SK-N-SH treated with all-trans-retinoic acid at 6 μM for 48 hours (cell line): Measurements from ENCODE around the gene EPB41L1.

Source experiments
- ATAC-seq: fragments of 200-7000 bp; cut with Tn5 transposase; 3 replicates; pipeline ENCODE4 v1.9.1; 2020; ENCODE audit warnings: mild to moderate bottlenecking, moderate library complexity
- ARNTL ChIP-seq: fragments of 450-650 bp; formaldehyde crosslinking; IDR thresholded peaks from 2 replicates; pipeline ENCODE4 v1.5.0; 2020; ENCODE audit warnings: low read depth, mild to moderate bottlenecking, moderate library complexity, borderline replicate concordance
- CSDC2 ChIP-seq: fragments of 250-450 bp; sonication (Bioruptor Pico); IDR thresholded peaks from 2 replicates; pipeline ENCODE4 v1.5.0; 2020; ENCODE audit warnings: mild to moderate bottlenecking, moderate library complexity
- ESRRG ChIP-seq: fragments of 250-450 bp; sonication (Bioruptor Pico); IDR thresholded peaks from 2 replicates; pipeline ENCODE4 v1.6.1; 2021; ENCODE audit warnings: mild to moderate bottlenecking
- GLIS3 ChIP-seq: fragments of 250-450 bp; sonication (Bioruptor Pico); IDR thresholded peaks from 2 replicates; pipeline ENCODE4 v1.5.0; 2020; ENCODE audit warnings: mild to moderate bottlenecking, moderate library complexity
- OSR1 ChIP-seq: fragments of 250-450 bp; sonication (Bioruptor Pico); IDR thresholded peaks from 2 replicates; pipeline ENCODE4 v1.8.0; 2022; ENCODE audit warnings: moderate library complexity, mild to moderate bottlenecking, inconsistent platforms
- PPARA ChIP-seq: fragments of 250-450 bp; sonication (Bioruptor Pico); IDR thresholded peaks from 2 replicates; pipeline ENCODE4 v1.5.0; 2020; ENCODE audit warnings: mild to moderate bottlenecking, borderline replicate concordance
- RARB ChIP-seq: fragments of 250-450 bp; sonication (Bioruptor Pico); IDR thresholded peaks from 2 replicates; pipeline ENCODE4 v1.8.0; 2021; ENCODE audit warnings: mild to moderate bottlenecking, moderate library complexity
- SNAI2 ChIP-seq: fragments of 250-450 bp; sonication (Bioruptor Pico); IDR thresholded peaks from 2 replicates; pipeline ENCODE4 v1.5.0; 2020; ENCODE audit warnings: mild to moderate bottlenecking, moderate library complexity
- TOX ChIP-seq: fragments of 250-450 bp; sonication (Bioruptor Pico); IDR thresholded peaks from 2 replicates; pipeline ENCODE4 v1.8.0; 2021; ENCODE audit warnings: mild to moderate bottlenecking, moderate library complexity, borderline replicate concordance
- TSHZ2 ChIP-seq: fragments of 250-450 bp; sonication (Bioruptor Pico); IDR thresholded peaks from 2 replicates; pipeline ENCODE4 v1.5.0; 2020; ENCODE audit warnings: mild to moderate bottlenecking, moderate library complexity
- ZNF565 ChIP-seq: fragments of 450-650 bp; formaldehyde crosslinking; conservative IDR thresholded peaks from 2 replicates; pipeline ENCODE4 v1.5.0; 2020; ENCODE audit warnings: low read depth, mild to moderate bottlenecking, moderate library complexity
- ZNF8 ChIP-seq: fragments of 450-650 bp; formaldehyde crosslinking; IDR thresholded peaks from 2 replicates; pipeline ENCODE4 v1.5.0; 2020; ENCODE audit warnings: mild to moderate bottlenecking, moderate library complexity
- TF ChIP-seq, protein P1 (sequence below): fragments of 250-450 bp; sonication (Bioruptor Pico); IDR thresholded peaks from 2 replicates; pipeline ENCODE4 v1.8.0; 2020; ENCODE audit warnings: mild to moderate bottlenecking, moderate library complexity, borderline replicate concordance

The EPB41L1 gene

GRCh38 chr20:36213362-36213761, 58.8 kb downstream of the EPB41L1 start:
- no peak for ATAC-seq

DNA sequence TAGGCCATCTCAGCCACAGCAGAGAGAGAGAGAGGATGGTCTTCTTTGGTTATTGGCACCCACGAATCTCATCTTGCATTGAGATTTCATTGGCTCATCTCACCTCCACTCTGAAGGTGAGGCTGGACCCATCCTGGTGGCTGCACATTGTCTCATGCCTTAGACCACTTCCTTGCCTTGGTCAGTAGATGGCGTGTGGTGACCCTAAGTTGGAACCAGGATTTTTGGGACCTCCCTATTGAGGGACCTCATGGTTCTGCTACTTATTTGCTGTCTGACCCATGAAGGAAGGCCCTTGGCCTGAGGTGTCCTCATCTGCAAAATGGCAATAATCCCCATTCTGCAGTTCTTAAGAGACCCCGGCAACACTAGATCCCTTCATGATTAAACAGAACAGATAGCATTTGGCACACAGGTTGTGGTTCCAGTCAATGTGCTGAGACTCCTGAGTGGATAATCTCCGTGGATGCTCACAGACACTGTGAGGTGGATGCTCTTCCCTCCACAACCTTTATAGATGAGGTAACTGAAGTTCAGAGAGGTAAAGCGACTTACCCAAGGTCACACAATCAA, 60.2 kb downstream of the EPB41L1 start:
- TF ChIP-seq ZNF565 (CRISPR knock-in tag) = no peak
- peak; percentile 69; the same call in 2 of the 3 replicates for ATAC-seq

More at GRCh38 chr20:36213362-36213761, 58.8 kb downstream of the EPB41L1 start:
- TF ChIP-seq, protein P1, sequence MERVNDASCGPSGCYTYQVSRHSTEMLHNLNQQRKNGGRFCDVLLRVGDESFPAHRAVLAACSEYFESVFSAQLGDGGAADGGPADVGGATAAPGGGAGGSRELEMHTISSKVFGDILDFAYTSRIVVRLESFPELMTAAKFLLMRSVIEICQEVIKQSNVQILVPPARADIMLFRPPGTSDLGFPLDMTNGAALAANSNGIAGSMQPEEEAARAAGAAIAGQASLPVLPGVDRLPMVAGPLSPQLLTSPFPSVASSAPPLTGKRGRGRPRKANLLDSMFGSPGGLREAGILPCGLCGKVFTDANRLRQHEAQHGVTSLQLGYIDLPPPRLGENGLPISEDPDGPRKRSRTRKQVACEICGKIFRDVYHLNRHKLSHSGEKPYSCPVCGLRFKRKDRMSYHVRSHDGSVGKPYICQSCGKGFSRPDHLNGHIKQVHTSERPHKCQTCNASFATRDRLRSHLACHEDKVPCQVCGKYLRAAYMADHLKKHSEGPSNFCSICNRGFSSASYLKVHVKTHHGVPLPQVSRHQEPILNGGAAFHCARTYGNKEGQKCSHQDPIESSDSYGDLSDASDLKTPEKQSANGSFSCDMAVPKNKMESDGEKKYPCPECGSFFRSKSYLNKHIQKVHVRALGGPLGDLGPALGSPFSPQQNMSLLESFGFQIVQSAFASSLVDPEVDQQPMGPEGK (CRISPR knock-in tag) = no peak
- TF ChIP-seq OSR1 (CRISPR knock-in tag) (no peak), ARNTL (no peak)

GRCh38 chr20:36215778-36216177, 61.2 kb downstream of the EPB41L1 start:
- TF ChIP-seq PPARA (no peak), RARB (CRISPR knock-in tag) (no peak), TOX (no peak), ZNF565 (CRISPR knock-in tag) (no peak)
- no peak for ATAC-seq

- no peak for ATAC-seq
- no peak for TF ChIP-seq TOX
- TF ChIP-seq, protein P1 (CRISPR knock-in tag) = no peak
- TF ChIP-seq CSDC2 = no peak
- TF ChIP-seq ARNTL = no peak
- TF ChIP-seq ZNF8 (CRISPR knock-in tag) = no peak
- TF ChIP-seq GLIS3 (CRISPR knock-in tag) = no peak
- no peak for TF ChIP-seq PPARA
- no peak for TF ChIP-seq ESRRG (CRISPR knock-in tag)
- no peak for TF ChIP-seq OSR1 (CRISPR knock-in tag)
Observed at GRCh38 chr20:36216314-36217025, 61.9 kb downstream of the EPB41L1 start.

DNA sequence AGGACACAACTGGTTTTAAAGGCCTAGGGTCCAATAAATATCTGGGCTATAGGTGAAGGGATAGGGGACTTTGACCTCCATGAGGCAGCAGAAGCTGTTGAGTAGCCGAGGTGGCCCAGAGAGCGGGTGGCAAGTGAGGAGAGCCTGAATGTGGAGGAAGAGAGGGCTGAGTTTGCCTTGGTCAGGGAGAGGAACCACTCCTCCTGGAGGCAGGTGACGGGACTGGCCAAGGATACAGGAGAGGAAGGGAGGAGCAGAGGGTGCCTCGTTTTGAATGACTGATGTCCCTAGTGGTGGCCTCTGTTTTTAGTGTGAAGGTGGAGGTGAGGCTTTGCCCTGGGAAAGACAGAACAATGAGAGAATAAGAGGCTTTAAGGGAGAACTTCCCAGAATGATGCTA, 62.7 kb downstream of the EPB41L1 start:
- no peak for TF ChIP-seq TOX
- TF ChIP-seq SNAI2 (CRISPR knock-in tag) = no peak
- TF ChIP-seq TSHZ2 = no peak
- TF ChIP-seq, protein P1 (CRISPR knock-in tag) = no peak
- no peak for TF ChIP-seq ARNTL
- TF ChIP-seq ESRRG (CRISPR knock-in tag) = no peak
- no peak for TF ChIP-seq ZNF565 (CRISPR knock-in tag)
- TF ChIP-seq, all 23 proteins: peak for 0
- peak; percentile 20; the same call in 1 of the 3 replicates for ATAC-seq
